GM21367 (cell line): ENCODE results near the gene RHBDD2.
"Not testable (repeated sequence)": the region's sequence is repeated elsewhere in the genome, so short reads cannot be mapped to it uniquely, and the experiment has no call there.

Experiments used
- ATAC-seq: cut with Tn5 transposase; IDR thresholded peaks from one replicate; pipeline ENCODE4 v1.9.1; 2021; ENCODE audit not compliant: unreplicated experiment

The RHBDD2 gene

GRCh38 chr7:75866114-75866488, 12.7 kb upstream of the RHBDD2 start:
- no peak for ATAC-seq

- no peak for ATAC-seq
Observed at GRCh38 chr7:75866489-75867389, 12.1 kb upstream of the RHBDD2 start.

GRCh38 chr7:75867390-75867717, 11.5 kb upstream of the RHBDD2 start:
- no peak for ATAC-seq

GRCh38 chr7:75868153-75868552, 10.7 kb upstream of the RHBDD2 start:
- ATAC-seq: no peak

GRCh38 chr7:75869776-75870379, 9.0 kb upstream of the RHBDD2 start:
- ATAC-seq: no peak

GRCh38 chr7:75870557-75871161, 8.2 kb upstream of the RHBDD2 start:
- no peak for ATAC-seq

- no peak for ATAC-seq
Observed at GRCh38 chr7:75872073-75872782, 6.6 kb upstream of the RHBDD2 start.

- not testable (repeated sequence) for ATAC-seq
Observed at GRCh38 chr7:75874180-75874579, 4.7 kb upstream of the RHBDD2 start.

- ATAC-seq: no peak
Observed at GRCh38 chr7:75875113-75876080, 3.4 kb upstream of the RHBDD2 start.

GRCh38 chr7:75876126-75876881, 2.5 kb upstream of the RHBDD2 start:
- ATAC-seq: no peak

- no peak for ATAC-seq
Observed at GRCh38 chr7:75878312-75878768, 494 bp upstream of the RHBDD2 start.

GRCh38 chr7:75879771-75880184, 944 bp downstream of the RHBDD2 start:
- no peak for ATAC-seq

- ATAC-seq: no peak
Observed at GRCh38 chr7:75880242-75880641, 1.4 kb downstream of the RHBDD2 start.

- ATAC-seq: no peak
Observed at GRCh38 chr7:75881436-75882095, 2.7 kb downstream of the RHBDD2 start.

GRCh38 chr7:75883265-75883824, 4.5 kb downstream of the RHBDD2 start:
- ATAC-seq: not testable (repeated sequence)

- ATAC-seq: no peak
Observed at GRCh38 chr7:75884476-75884875, 5.6 kb downstream of the RHBDD2 start.

GRCh38 chr7:75885036-75885435, 6.2 kb downstream of the RHBDD2 start:
- no peak for ATAC-seq

GRCh38 chr7:75887669-75888369, 9.0 kb downstream of the RHBDD2 start:
- no peak for ATAC-seq
